GM19372 (cell line): ENCODE measurements around the gene VSIG1.

Source experiments
- ATAC-seq: cut with Tn5 transposase; IDR thresholded peaks from one replicate; pipeline ENCODE4 v1.9.1; 2021; ENCODE audit warnings: mild to moderate bottlenecking, low read depth, moderate library complexity; ENCODE audit not compliant: unreplicated experiment

The VSIG1 gene

GRCh38 chrX:108127152-108127551 is 82.3 kb downstream of the VSIG1 start:
- no peak for ATAC-seq
